Neural cell (in vitro differentiated cells): ENCODE data around the gene JOSD1. TPM values are rescaled to one million over a fixed set of nuclear protein-coding genes. Genes with fewer than 3 reads are reported as not detected.

Experiments
- H2AFZ ChIP-seq: fragments of 200-600, 300-800 bp; sonication (generic), shearing (Covaris generic); 2 replicates; pipeline ENCODE4 v1.6.0; 2014; ENCODE audit warnings: low read depth, mild to moderate bottlenecking, antibody characterized with exemption, low read length, moderate library complexity
- H3F3A ChIP-seq: fragments of 200-600 bp; shearing (Covaris generic); 2 replicates; pipeline ENCODE4 v1.6.1; 2016; ENCODE audit warnings: mild to moderate bottlenecking, moderate library complexity, mixed read lengths, antibody characterized with exemption, low read length; ENCODE audit not compliant: insufficient read depth, poor library complexity, severe bottlenecking
- H3K27ac ChIP-seq: fragments of 200-600, 300-800 bp; sonication (generic), shearing (Covaris generic); 2 replicates; pipeline ENCODE4 v1.5.1; 2014; ENCODE audit warnings: mild to moderate bottlenecking, low read length, moderate library complexity
- H3K27me3 ChIP-seq: fragments of 300-800, 200-600 bp; sonication (generic), shearing (Covaris generic); 2 replicates; pipeline ENCODE4 v1.6.0; 2014; ENCODE audit warnings: mild to moderate bottlenecking, low read depth, low read length, moderate library complexity; ENCODE audit not compliant: insufficient read depth
- H3K36me3 ChIP-seq: fragments of 300-800, 200-600 bp; sonication (generic), shearing (Covaris generic); 2 replicates; pipeline ENCODE4 v1.5.1; 2014; ENCODE audit warnings: mild to moderate bottlenecking, antibody characterized with exemption, low read length, moderate library complexity; ENCODE audit not compliant: insufficient read depth
- H3K4me2 ChIP-seq: fragments of 300-800, 200-600 bp; sonication (generic), shearing (Covaris generic); 2 replicates; pipeline ENCODE4 v1.6.0; 2014; ENCODE audit warnings: mild to moderate bottlenecking, low read length
- H3K4me3 ChIP-seq: fragments of 300-800, 200-600 bp; sonication (generic), shearing (Covaris generic); 2 replicates; pipeline ENCODE4 v1.5.1; 2014; ENCODE audit warnings: mild to moderate bottlenecking, low read length, moderate library complexity
- H3K79me2 ChIP-seq: fragments of 200-600 bp; shearing (Covaris generic); replicated peaks from 2 replicates; pipeline ENCODE4 v1.6.0; 2014; ENCODE audit warnings: mild to moderate bottlenecking, low read length, moderate library complexity; ENCODE audit not compliant: insufficient read depth
- H3K9ac ChIP-seq: fragments of 300-800, 200-600 bp; sonication (generic), shearing (Covaris generic); 2 replicates; pipeline ENCODE4 v1.6.1; 2016; ENCODE audit warnings: mild to moderate bottlenecking, low read length, mixed read lengths
- H3K9me2 ChIP-seq: fragments of 200-600 bp; shearing (Covaris generic); 2 replicates; pipeline ENCODE4 v1.6.1; 2016; ENCODE audit warnings: mild to moderate bottlenecking, low read length, mixed read lengths; ENCODE audit not compliant: insufficient read depth
- H3K9me3 ChIP-seq: fragments of 200-600, 300-800 bp; sonication (generic), shearing (Covaris generic); 2 replicates; pipeline ENCODE4 v1.6.1; 2016; ENCODE audit warnings: mild to moderate bottlenecking, mixed run types, low read length, moderate library complexity, mixed read lengths
- H4K20me1 ChIP-seq: fragments of 200-600 bp; shearing (Covaris generic); 2 replicates; pipeline ENCODE4 v1.6.1; 2016; ENCODE audit warnings: mild to moderate bottlenecking, mixed run types; ENCODE audit not compliant: insufficient read depth
- EP300 ChIP-seq: fragments of 450-650 bp; conservative IDR thresholded peaks from 2 replicates; pipeline ENCODE4 v1.6.1; 2014; ENCODE audit warnings: antibody characterized with exemption, mild to moderate bottlenecking, moderate library complexity; ENCODE audit not compliant: poor library complexity, severe bottlenecking
- EZH2 ChIP-seq: fragments of 200-600, 300-800 bp; shearing (Covaris generic), sonication (generic); IDR thresholded peaks from 2 replicates; pipeline ENCODE4 v1.6.1; 2014; ENCODE audit warnings: antibody characterized with exemption, low read length, borderline replicate concordance, mild to moderate bottlenecking; ENCODE audit not compliant: insufficient read depth, poor library complexity, severe bottlenecking
- MXI1 ChIP-seq: fragments of 450-650 bp; conservative IDR thresholded peaks from 2 replicates; pipeline ENCODE4 v1.6.1; 2014; ENCODE audit warnings: antibody characterized with exemption, mild to moderate bottlenecking; ENCODE audit not compliant: poor library complexity, severe bottlenecking
- POLR2AphosphoS5 ChIP-seq: IDR thresholded peaks from 2 replicates; pipeline ENCODE4 v1.6.1; 2012
- RAD21 ChIP-seq: fragments of 450-650 bp; conservative IDR thresholded peaks from 2 replicates; pipeline ENCODE4 v1.6.1; 2014; ENCODE audit warnings: antibody characterized with exemption, mild to moderate bottlenecking, moderate library complexity
- REST ChIP-seq: IDR thresholded peaks from 2 replicates; pipeline ENCODE4 v1.6.1; 2012; ENCODE audit warnings: borderline replicate concordance
- SMC3 ChIP-seq: fragments of 450-650 bp; conservative IDR thresholded peaks from 2 replicates; pipeline ENCODE4 v1.6.1; 2014; ENCODE audit warnings: antibody characterized with exemption, mild to moderate bottlenecking, moderate library complexity; ENCODE audit not compliant: poor library complexity
- TAF1 ChIP-seq: IDR thresholded peaks from 2 replicates; pipeline ENCODE4 v1.6.1; 2012; ENCODE audit warnings: low read depth
- polyA plus RNA-seq: library from polyadenylated mRNA; depleted of rRNA; stranded (reverse); fragments of >200 nt; gene quantifications from 2 replicates; pipeline ENCODE4 v1.2.3, GENCODE V29; 2014
- TF ChIP-seq, protein P1 (sequence below): fragments of 450-650 bp; IDR thresholded peaks from 2 replicates; pipeline ENCODE4 v1.5.1; 2014; ENCODE audit warnings: antibody characterized with exemption, mild to moderate bottlenecking, moderate library complexity; ENCODE audit not compliant: poor library complexity, severe bottlenecking

Gene JOSD1
- polyA plus RNA-seq, 1 donor from 2014 or later, result 71.3 TPM

DNA sequence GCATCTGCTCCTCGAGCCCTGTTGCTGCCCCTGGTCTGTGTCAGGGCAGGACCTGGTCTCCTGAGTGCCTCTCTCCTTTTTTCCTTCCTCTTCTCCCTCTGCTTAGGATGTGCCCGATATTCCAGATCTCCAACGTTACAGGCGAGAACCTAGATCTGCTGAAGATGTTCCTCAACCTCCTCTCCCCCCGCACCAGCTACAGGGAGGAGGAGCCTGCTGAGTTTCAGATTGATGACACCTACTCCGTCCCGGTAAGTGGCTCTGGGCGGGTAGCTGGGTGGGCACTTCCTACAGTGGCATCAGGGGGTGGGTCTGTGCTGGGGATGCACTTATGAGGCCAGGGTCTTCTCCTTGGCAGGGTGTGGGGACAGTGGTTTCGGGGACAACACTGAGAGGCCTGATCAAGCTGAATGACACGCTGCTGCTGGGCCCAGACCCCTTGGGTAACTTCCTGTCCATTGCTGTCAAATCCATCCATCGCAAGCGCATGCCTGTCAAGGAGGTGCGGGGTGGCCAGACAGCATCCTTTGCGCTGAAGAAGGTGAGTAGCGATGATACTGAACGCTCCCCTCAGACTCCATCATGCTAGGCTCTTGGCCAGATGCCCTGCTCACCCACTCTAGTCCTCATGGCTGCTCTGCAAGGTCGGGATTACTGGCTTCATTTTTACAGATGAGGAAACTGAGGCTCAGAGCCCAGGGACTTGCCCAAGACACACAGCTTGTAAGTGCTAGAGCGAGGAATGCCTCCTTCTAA, 25.3 kb upstream of the JOSD1 start:
- Histone ChIP-seq H3K27ac (no peak overlapping the region), H2AFZ (no peak overlapping the region), H3K4me3 (no peak overlapping the region), H4K20me1 (no peaks in the 10 kb centered on the region), H3K4me2 (no peak overlapping the region), H3K9ac (no peak overlapping the region), H3F3A (no peaks in the 10 kb centered on the region), H3K36me3 (no peaks in the 10 kb centered on the region), H3K79me2 (no peaks in the 10 kb centered on the region), H3K9me3 (no peaks in the 10 kb centered on the region), H3K27me3 (no peaks in the 10 kb centered on the region), H3K9me2 (no peaks in the 10 kb centered on the region)
- no peak for TF ChIP-seq EZH2
- TF ChIP-seq SMC3, result no peak
- no peak for TF ChIP-seq MXI1
- TF ChIP-seq EP300, result no peak
- TF ChIP-seq TAF1, result no peak
- TF ChIP-seq REST, result no peak
- TF ChIP-seq POLR2AphosphoS5, result no peak
- TF ChIP-seq, protein P1, sequence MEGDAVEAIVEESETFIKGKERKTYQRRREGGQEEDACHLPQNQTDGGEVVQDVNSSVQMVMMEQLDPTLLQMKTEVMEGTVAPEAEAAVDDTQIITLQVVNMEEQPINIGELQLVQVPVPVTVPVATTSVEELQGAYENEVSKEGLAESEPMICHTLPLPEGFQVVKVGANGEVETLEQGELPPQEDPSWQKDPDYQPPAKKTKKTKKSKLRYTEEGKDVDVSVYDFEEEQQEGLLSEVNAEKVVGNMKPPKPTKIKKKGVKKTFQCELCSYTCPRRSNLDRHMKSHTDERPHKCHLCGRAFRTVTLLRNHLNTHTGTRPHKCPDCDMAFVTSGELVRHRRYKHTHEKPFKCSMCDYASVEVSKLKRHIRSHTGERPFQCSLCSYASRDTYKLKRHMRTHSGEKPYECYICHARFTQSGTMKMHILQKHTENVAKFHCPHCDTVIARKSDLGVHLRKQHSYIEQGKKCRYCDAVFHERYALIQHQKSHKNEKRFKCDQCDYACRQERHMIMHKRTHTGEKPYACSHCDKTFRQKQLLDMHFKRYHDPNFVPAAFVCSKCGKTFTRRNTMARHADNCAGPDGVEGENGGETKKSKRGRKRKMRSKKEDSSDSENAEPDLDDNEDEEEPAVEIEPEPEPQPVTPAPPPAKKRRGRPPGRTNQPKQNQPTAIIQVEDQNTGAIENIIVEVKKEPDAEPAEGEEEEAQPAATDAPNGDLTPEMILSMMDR, result no peak
- TF ChIP-seq RAD21, result no peak

DNA sequence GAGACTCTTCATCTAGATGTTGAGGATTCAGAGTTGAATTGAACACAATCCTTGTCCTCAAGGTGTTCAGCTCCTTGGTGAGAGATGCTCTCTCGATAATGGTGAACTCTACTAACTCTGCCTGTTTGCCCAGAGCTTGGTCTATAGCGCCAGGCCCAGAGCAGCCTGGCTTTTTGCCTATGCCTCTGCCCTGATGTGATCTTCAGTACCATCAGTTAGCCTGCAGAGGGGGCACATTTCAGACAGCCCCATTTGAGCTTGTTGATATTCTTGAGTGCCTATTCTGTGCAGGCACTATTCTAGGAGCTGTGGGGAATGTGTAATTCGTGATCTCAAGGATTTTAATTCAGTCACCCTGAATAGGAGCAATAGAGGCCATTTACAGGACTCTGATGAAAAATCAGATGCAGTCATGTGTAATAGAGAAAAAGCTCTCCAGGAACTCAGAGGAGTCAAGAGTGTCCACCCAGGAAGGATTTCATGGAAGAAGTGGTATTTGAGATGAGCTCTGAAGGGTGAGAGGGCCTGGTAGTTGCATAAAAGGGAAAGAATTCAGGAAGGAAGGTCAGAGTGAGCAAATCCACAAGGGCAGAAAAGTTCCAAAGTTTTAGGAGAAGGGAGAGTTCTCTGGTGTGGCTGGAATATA, 24.3 kb upstream of the JOSD1 start:
- Histone ChIP-seq H4K20me1 (no peaks in the 10 kb centered on the region), H3F3A (no peaks in the 10 kb centered on the region), H3K9me2 (no peaks in the 10 kb centered on the region), H3K9ac (no peak overlapping the region), H3K4me2 (no peak overlapping the region), H3K36me3 (no peaks in the 10 kb centered on the region), H3K27ac (no peak overlapping the region), H3K4me3 (no peak overlapping the region), H3K27me3 (no peaks in the 10 kb centered on the region), H3K9me3 (no peaks in the 10 kb centered on the region), H3K79me2 (no peaks in the 10 kb centered on the region), H2AFZ (no peak overlapping the region)
- no peak for TF ChIP-seq TAF1
- TF ChIP-seq, protein P1, result peak; percentile 37
